A549 (cell line): ENCODE data around the gene FAM174B.

ENCODE experiments used
- BCL3 ChIP-seq: fragments of >200 bp; sonication (Bioruptor Twin); formaldehyde crosslinking; IDR thresholded peaks from 3 replicates; pipeline ENCODE4 v1.6.1; 2016
- ELK1 ChIP-seq: fragments of 150-350 bp; IDR thresholded peaks from 2 replicates; pipeline ENCODE4 v1.6.1; 2014; ENCODE audit warnings: low read depth, mild to moderate bottlenecking, low read length
- MAZ ChIP-seq: fragments of 150-350 bp; IDR thresholded peaks from 2 replicates; pipeline ENCODE4 v1.6.1; 2014; ENCODE audit warnings: antibody characterized with exemption, low read depth, low read length, borderline replicate concordance
- POLR2A ChIP-seq: IDR thresholded peaks from 2 replicates; pipeline ENCODE4 v1.6.1; 2012; ENCODE audit warnings: mild to moderate bottlenecking, low read length
- RFX5 ChIP-seq: fragments of 450-650 bp; IDR thresholded peaks from 2 replicates; pipeline ENCODE4 v1.7.1; 2014; ENCODE audit warnings: antibody characterized with exemption, mild to moderate bottlenecking, moderate library complexity
- TF ChIP-seq, protein P1 (sequence below): fragments of >200 bp; sonication (Bioruptor Twin); formaldehyde crosslinking; IDR thresholded peaks from 3 replicates; pipeline ENCODE4 v1.5.1; 2016
- TF ChIP-seq, protein P2 (sequence below): fragments of 200-600 bp; sonication (generic); IDR thresholded peaks from 2 replicates; pipeline ENCODE4 v1.6.1; 2016; ENCODE audit warnings: antibody characterized with exemption, mild to moderate bottlenecking, moderate library complexity

GRCh38 chr15:92651877-92652575 is 3.5 kb downstream of the FAM174B start:
- TF ChIP-seq, protein P1, sequence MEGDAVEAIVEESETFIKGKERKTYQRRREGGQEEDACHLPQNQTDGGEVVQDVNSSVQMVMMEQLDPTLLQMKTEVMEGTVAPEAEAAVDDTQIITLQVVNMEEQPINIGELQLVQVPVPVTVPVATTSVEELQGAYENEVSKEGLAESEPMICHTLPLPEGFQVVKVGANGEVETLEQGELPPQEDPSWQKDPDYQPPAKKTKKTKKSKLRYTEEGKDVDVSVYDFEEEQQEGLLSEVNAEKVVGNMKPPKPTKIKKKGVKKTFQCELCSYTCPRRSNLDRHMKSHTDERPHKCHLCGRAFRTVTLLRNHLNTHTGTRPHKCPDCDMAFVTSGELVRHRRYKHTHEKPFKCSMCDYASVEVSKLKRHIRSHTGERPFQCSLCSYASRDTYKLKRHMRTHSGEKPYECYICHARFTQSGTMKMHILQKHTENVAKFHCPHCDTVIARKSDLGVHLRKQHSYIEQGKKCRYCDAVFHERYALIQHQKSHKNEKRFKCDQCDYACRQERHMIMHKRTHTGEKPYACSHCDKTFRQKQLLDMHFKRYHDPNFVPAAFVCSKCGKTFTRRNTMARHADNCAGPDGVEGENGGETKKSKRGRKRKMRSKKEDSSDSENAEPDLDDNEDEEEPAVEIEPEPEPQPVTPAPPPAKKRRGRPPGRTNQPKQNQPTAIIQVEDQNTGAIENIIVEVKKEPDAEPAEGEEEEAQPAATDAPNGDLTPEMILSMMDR = no peak
- TF ChIP-seq RFX5 (no peak), MAZ (no peak), ELK1 (no peak), POLR2A (no peak), BCL3 (no peak)
- TF ChIP-seq, protein P2, sequence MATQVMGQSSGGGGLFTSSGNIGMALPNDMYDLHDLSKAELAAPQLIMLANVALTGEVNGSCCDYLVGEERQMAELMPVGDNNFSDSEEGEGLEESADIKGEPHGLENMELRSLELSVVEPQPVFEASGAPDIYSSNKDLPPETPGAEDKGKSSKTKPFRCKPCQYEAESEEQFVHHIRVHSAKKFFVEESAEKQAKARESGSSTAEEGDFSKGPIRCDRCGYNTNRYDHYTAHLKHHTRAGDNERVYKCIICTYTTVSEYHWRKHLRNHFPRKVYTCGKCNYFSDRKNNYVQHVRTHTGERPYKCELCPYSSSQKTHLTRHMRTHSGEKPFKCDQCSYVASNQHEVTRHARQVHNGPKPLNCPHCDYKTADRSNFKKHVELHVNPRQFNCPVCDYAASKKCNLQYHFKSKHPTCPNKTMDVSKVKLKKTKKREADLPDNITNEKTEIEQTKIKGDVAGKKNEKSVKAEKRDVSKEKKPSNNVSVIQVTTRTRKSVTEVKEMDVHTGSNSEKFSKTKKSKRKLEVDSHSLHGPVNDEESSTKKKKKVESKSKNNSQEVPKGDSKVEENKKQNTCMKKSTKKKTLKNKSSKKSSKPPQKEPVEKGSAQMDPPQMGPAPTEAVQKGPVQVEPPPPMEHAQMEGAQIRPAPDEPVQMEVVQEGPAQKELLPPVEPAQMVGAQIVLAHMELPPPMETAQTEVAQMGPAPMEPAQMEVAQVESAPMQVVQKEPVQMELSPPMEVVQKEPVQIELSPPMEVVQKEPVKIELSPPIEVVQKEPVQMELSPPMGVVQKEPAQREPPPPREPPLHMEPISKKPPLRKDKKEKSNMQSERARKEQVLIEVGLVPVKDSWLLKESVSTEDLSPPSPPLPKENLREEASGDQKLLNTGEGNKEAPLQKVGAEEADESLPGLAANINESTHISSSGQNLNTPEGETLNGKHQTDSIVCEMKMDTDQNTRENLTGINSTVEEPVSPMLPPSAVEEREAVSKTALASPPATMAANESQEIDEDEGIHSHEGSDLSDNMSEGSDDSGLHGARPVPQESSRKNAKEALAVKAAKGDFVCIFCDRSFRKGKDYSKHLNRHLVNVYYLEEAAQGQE = no peak
